ENCODE results near the gene ELF5. TPM values are rescaled to one million over a fixed set of nuclear protein-coding genes. Genes with fewer than 3 reads are reported as not detected.

ELF5 gene
- total RNA-seq, 1 donor from 2014 or later = not detected

DNA sequence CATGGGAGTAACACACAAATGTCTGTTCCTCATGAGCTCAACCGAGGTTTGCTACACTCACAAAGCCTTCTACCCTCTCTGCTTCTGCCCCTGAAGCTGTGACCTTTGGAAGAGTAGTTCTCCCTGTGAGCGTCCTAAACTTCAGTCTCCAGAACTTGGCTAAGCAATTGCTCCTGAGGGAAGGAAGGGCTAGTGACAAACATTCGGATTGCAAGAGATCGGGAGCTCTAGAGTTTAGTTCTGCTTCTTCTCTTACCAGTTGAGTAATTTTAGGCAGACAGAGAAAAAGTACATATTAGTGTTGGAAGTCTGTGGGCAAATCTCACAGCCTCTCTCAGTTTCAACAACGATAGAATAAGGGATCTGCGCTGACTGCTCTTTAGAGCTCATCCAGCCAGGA is 27.3 kb upstream of the ELF5 start:
- DNase-seq (ENCODE audit: extremely low spot score in 2 of 2) = no peak
- no peaks in the 10 kb centered on the region for H3K27me3 ChIP-seq
- no peak for TF ChIP-seq POLR2A (IDR thresholded peaks at IDR 0.05)
- TF ChIP-seq POLR2AphosphoS5 (IDR thresholded peaks at IDR 0.05; ENCODE audit: insufficient read depth in 1 of 2, low read depth in 1 of 2) = no peak
- TF ChIP-seq, protein P1, sequence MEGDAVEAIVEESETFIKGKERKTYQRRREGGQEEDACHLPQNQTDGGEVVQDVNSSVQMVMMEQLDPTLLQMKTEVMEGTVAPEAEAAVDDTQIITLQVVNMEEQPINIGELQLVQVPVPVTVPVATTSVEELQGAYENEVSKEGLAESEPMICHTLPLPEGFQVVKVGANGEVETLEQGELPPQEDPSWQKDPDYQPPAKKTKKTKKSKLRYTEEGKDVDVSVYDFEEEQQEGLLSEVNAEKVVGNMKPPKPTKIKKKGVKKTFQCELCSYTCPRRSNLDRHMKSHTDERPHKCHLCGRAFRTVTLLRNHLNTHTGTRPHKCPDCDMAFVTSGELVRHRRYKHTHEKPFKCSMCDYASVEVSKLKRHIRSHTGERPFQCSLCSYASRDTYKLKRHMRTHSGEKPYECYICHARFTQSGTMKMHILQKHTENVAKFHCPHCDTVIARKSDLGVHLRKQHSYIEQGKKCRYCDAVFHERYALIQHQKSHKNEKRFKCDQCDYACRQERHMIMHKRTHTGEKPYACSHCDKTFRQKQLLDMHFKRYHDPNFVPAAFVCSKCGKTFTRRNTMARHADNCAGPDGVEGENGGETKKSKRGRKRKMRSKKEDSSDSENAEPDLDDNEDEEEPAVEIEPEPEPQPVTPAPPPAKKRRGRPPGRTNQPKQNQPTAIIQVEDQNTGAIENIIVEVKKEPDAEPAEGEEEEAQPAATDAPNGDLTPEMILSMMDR (IDR thresholded peaks at IDR 0.05) = no peak
- no peak overlapping the region for H3K27ac ChIP-seq
- intact Hi-C loops (cut with DNase I) = no loop called here
- no peaks in the 10 kb centered on the region for H3K9me3 ChIP-seq
- no peaks in the 10 kb centered on the region for H3K4me1 ChIP-seq
- no peak overlapping the region for H3K4me3 ChIP-seq
- H3K36me3 ChIP-seq = no peaks in the 10 kb centered on the region

DNA sequence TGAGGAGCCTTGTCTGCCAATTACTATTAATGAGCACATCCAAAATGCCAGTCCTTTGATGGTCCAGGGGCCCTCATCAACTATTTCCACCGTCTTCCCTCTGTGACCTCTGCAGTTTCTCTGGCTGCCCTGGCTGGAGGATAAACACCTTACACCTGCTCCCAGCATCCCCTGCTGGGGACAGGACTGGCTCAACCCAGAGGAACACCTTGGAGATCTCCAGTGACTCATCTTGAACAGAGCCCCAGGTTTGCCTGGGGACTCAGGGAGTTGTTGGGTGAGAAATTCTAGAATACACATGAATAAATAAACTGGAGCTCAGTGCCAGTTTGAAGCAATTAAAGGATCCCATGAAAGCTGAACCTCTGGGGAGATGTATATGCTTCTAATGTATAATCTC is 24.0 kb upstream of the ELF5 start:
- no peak for DNase-seq (ENCODE audit: extremely low spot score in 2 of 2)

GRCh38 chr11:34536056-34536455 is 22.5 kb upstream of the ELF5 start:
- H3K4me3 ChIP-seq = no peak overlapping the region
- H3K9me3 ChIP-seq = peaks cover 8% of the 10 kb centered on the region
- no peaks in the 10 kb centered on the region for H3K4me1 ChIP-seq
- no peak for TF ChIP-seq POLR2AphosphoS5 (IDR thresholded peaks at IDR 0.05; ENCODE audit: insufficient read depth in 1 of 2, low read depth in 1 of 2)
- TF ChIP-seq, protein P1 (IDR thresholded peaks at IDR 0.05) = no peak
- TF ChIP-seq POLR2A (IDR thresholded peaks at IDR 0.05) = no peak
- DNase-seq (ENCODE audit: extremely low spot score in 2 of 2) = no peak
- H3K27me3 ChIP-seq = no peaks in the 10 kb centered on the region
- intact Hi-C loops (cut with DNase I) = no loop called here
- H3K27ac ChIP-seq = no peak overlapping the region
- no peaks in the 10 kb centered on the region for H3K36me3 ChIP-seq

More for the DNA sequence above, 24.0 kb upstream of the ELF5 start:
- Histone ChIP-seq H3K27me3 (no peaks in the 10 kb centered on the region), H3K4me3 (no peak overlapping the region), H3K4me1 (no peaks in the 10 kb centered on the region), H3K27ac (no peak overlapping the region), H3K9me3 (peaks cover 8% of the 10 kb centered on the region), H3K36me3 (no peaks in the 10 kb centered on the region)
- TF ChIP-seq POLR2A (IDR thresholded peaks at IDR 0.05) (no peak), POLR2AphosphoS5 (IDR thresholded peaks at IDR 0.05; ENCODE audit: insufficient read depth in 1 of 2, low read depth in 1 of 2) (no peak)
- TF ChIP-seq, protein P1 (IDR thresholded peaks at IDR 0.05) = no peak
- intact Hi-C loops (cut with DNase I) = loop anchor here (2.0 kb wide), 1 partner anchor 61 kb away; no protein-coding TSS in a partner anchor

DNA sequence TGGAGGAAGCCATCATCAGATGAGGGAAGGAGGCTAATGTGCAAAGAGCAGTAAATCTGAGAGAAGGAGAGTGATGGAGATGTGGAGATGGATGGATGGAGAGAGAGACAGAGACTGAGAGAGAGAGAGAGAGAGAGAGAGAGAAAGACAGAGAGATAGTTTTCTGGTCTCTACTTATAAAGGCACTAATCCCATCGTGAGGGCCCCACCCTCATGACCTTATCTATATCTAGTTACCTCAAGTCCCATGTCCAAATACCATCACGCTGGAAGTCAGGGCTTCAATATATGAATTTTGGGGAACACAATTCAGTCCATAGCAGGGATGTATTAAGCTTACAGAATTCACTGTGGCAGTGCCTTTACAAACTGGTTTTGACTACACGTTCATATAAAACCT is 21.2 kb upstream of the ELF5 start:
- intact Hi-C loops (cut with DNase I) = no loop called here
- DNase-seq (ENCODE audit: extremely low spot score in 2 of 2) = no peak
- Histone ChIP-seq H3K9me3 (peaks cover 8% of the 10 kb centered on the region), H3K4me1 (no peaks in the 10 kb centered on the region), H3K4me3 (no peak overlapping the region), H3K27me3 (no peaks in the 10 kb centered on the region), H3K36me3 (no peaks in the 10 kb centered on the region), H3K27ac (no peak overlapping the region)
- TF ChIP-seq POLR2A (IDR thresholded peaks at IDR 0.05) (no peak), POLR2AphosphoS5 (IDR thresholded peaks at IDR 0.05; ENCODE audit: insufficient read depth in 1 of 2, low read depth in 1 of 2) (no peak)
- TF ChIP-seq, protein P1 (IDR thresholded peaks at IDR 0.05) = no peak

DNA sequence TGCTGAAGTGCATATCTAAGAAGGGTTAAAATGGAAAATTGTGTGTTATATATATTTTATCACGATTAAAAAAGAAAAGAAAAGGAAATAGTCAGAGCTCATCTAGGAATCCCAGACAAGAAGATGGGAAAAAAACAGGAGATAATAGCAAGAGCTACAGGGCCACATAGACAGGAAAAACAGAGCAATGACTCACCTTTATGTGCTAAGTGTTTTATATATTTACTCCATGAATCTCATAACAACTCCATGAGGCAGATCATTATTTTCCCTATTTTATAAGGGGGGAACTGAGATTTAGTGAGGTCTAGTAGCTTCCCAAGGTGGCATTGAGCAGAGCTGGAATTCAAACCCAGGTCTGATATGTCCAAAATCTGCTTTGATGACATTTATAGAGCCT is 18.1 kb upstream of the ELF5 start:
- intact Hi-C loops (cut with DNase I) = no loop called here
- TF ChIP-seq POLR2A (IDR thresholded peaks at IDR 0.05) (no peak), POLR2AphosphoS5 (IDR thresholded peaks at IDR 0.05; ENCODE audit: insufficient read depth in 1 of 2, low read depth in 1 of 2) (no peak)
- TF ChIP-seq, protein P1 (IDR thresholded peaks at IDR 0.05) = no peak

More for the DNA sequence above, 18.1 kb upstream of the ELF5 start:
- Histone ChIP-seq H3K4me3 (no peak overlapping the region), H3K36me3 (no peaks in the 10 kb centered on the region), H3K27me3 (no peaks in the 10 kb centered on the region), H3K27ac (no peak overlapping the region), H3K4me1 (no peaks in the 10 kb centered on the region), H3K9me3 (peaks cover 8% of the 10 kb centered on the region)
- DNase-seq (ENCODE audit: extremely low spot score in 2 of 2) = no peak
